Measurements from ENCODE around the gene TTC23. TPM values are rescaled to one million over a fixed set of nuclear protein-coding genes. Genes with fewer than 3 reads are reported as not detected.
A peak's percentile ranks its signal among the peaks of the same experiment; 100 is the strongest.

Gene TTC23
- total and polyA plus RNA-seq, 9 of the 15 experiments (the other 6 are each of a cell fraction or from before 2014, with no cell fraction given) = 0.41 to 4.5 (median 2.5) TPM

DNA sequence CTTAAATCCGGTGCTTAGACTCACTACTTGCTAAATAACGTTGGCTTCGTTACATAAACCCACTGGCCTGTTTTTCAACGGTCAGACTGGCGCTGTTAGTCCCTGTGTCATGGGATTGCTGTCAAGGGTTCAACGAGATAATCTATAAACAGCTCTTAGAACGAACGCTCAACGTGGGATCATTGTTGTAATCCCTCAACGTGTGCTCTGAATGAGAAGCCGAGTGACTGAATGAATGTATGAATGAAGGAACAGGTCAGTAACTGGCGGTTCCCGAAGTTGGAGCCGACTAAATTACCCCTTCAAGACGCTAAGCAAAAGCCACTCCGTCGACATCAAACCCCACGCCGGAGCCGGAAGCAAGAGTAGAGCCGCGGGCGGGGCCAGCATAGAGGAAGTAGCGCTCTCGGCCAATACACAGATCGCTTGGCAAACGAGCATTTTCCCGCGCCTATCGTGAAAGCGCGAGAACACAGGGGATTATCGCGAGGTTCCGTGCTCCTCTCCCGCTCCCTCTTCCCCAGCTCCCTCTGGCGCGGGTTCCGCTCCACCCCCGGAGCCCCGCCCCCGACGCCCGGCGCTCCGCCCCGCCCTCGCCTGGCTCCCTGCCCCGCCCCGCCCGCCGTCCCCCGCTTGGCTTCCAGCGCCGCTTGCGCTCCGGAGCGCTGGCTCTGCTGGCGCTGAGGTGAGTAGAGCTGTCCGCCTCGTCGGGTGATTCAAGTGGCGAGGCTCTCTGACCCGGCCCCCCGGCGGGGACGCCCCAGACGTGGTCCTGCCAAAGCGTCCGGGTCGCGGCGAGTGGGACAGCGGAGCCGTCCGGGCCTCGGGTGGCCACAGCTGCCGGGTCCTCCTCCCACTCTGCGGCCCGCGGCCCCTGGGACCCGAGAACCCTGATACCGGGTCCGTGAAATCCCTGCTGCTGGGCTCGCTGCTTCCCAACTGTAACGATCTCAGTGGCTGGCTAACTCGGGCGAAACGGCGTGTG lies 1.8 kb upstream of the TTC23 start, which contains the start of gene LRRC28 (continued):
- peak; percentile 2; the same call in 1 of the 2 replicates for TF ChIP-seq ZBTB7A (IDR thresholded peaks at IDR 0.05; ENCODE audit: borderline replicate concordance, control insufficient read depth, low read depth, low read length)
- peak; percentile 84 for TF ChIP-seq POLR2G (IDR thresholded peaks at IDR 0.05; ENCODE audit: low read depth, low read length)
- TF ChIP-seq DPF2 (IDR thresholded peaks at IDR 0.05) = no peak; the same call in 1 of the 2 replicates
- TF ChIP-seq GABPA (tag; conservative IDR thresholded peaks at IDR 0.05; ENCODE audit: low read depth) = peak; percentile 94
- TF ChIP-seq, protein P1, sequence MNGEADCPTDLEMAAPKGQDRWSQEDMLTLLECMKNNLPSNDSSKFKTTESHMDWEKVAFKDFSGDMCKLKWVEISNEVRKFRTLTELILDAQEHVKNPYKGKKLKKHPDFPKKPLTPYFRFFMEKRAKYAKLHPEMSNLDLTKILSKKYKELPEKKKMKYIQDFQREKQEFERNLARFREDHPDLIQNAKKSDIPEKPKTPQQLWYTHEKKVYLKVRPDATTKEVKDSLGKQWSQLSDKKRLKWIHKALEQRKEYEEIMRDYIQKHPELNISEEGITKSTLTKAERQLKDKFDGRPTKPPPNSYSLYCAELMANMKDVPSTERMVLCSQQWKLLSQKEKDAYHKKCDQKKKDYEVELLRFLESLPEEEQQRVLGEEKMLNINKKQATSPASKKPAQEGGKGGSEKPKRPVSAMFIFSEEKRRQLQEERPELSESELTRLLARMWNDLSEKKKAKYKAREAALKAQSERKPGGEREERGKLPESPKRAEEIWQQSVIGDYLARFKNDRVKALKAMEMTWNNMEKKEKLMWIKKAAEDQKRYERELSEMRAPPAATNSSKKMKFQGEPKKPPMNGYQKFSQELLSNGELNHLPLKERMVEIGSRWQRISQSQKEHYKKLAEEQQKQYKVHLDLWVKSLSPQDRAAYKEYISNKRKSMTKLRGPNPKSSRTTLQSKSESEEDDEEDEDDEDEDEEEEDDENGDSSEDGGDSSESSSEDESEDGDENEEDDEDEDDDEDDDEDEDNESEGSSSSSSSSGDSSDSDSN (IDR thresholded peaks at IDR 0.05; ENCODE audit: borderline replicate concordance in 1 of 2, low read depth in 2 of 2, low read length in 2 of 2) = peak in 1 of 2 experiments; percentile 51; a peak in 1 of 4 replicates
- TF ChIP-seq HNRNPK (IDR thresholded peaks at IDR 0.05; ENCODE audit: low read depth, low read length, poor library complexity, severe bottlenecking) = no peak
- TF ChIP-seq POLR2A (conservative IDR thresholded peaks at IDR 0.05) = peak; percentile 95
- no peak for TF ChIP-seq CBFA2T2 (conservative IDR thresholded peaks at IDR 0.05)
- peak; percentile 89 for TF ChIP-seq POLR2AphosphoS5 (IDR thresholded peaks at IDR 0.05; ENCODE audit: control insufficient read depth, insufficient read depth, low read depth, low read length)
- TF ChIP-seq TBL1XR1 (IDR thresholded peaks at IDR 0.05; ENCODE audit: low read length in 2 of 2) = peak in 1 of 2 experiments; percentile 70; a peak in 1 of 4 replicates
- TF ChIP-seq PHB (CRISPR knock-in tag; IDR thresholded peaks at IDR 0.05) = 0 out of 2 replicates have a peak, but pooled peaks have one; percentile 22
- TF ChIP-seq ZFX (CRISPR knock-in tag; IDR thresholded peaks at IDR 0.05) = peak; percentile 71
- TF ChIP-seq BRD9 (IDR thresholded peaks at IDR 0.05; ENCODE audit: low read depth, partially characterized antibody) = peak; percentile 39
- TF ChIP-seq, protein P2, sequence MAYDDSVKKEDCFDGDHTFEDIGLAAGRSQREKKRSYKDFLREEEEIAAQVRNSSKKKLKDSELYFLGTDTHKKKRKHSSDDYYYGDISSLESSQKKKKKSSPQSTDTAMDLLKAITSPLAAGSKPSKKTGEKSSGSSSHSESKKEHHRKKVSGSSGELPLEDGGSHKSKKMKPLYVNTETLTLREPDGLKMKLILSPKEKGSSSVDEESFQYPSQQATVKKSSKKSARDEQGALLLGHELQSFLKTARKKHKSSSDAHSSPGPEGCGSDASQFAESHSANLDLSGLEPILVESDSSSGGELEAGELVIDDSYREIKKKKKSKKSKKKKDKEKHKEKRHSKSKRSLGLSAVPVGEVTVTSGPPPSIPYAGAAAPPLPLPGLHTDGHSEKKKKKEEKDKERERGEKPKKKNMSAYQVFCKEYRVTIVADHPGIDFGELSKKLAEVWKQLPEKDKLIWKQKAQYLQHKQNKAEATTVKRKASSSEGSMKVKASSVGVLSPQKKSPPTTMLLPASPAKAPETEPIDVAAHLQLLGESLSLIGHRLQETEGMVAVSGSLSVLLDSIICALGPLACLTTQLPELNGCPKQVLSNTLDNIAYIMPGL (CRISPR knock-in tag; IDR thresholded peaks at IDR 0.05) = no peak
- peak; percentile 89 for TF ChIP-seq RBM25 (IDR thresholded peaks at IDR 0.05; ENCODE audit: low read depth, low read length, severe bottlenecking)
- TF ChIP-seq, protein P3, sequence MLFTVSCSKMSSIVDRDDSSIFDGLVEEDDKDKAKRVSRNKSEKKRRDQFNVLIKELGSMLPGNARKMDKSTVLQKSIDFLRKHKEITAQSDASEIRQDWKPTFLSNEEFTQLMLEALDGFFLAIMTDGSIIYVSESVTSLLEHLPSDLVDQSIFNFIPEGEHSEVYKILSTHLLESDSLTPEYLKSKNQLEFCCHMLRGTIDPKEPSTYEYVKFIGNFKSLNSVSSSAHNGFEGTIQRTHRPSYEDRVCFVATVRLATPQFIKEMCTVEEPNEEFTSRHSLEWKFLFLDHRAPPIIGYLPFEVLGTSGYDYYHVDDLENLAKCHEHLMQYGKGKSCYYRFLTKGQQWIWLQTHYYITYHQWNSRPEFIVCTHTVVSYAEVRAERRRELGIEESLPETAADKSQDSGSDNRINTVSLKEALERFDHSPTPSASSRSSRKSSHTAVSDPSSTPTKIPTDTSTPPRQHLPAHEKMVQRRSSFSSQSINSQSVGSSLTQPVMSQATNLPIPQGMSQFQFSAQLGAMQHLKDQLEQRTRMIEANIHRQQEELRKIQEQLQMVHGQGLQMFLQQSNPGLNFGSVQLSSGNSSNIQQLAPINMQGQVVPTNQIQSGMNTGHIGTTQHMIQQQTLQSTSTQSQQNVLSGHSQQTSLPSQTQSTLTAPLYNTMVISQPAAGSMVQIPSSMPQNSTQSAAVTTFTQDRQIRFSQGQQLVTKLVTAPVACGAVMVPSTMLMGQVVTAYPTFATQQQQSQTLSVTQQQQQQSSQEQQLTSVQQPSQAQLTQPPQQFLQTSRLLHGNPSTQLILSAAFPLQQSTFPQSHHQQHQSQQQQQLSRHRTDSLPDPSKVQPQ (CRISPR knock-in tag; IDR thresholded peaks at IDR 0.05; ENCODE audit: borderline replicate concordance) = no peak
- peak; percentile 70 for TF ChIP-seq SMAD1 (IDR thresholded peaks at IDR 0.05; ENCODE audit: low read depth, low read length, partially characterized antibody)
- peak; percentile 38; the same call in 1 of the 2 replicates for TF ChIP-seq ETV5 (CRISPR knock-in tag; IDR thresholded peaks at IDR 0.05; ENCODE audit: low read depth)
- TF ChIP-seq NFATC3 (IDR thresholded peaks at IDR 0.05) = no peak
- no peak for TF ChIP-seq KDM1A (IDR thresholded peaks at IDR 0.05)
- peak; percentile 63 for TF ChIP-seq ZNF24 (IDR thresholded peaks at IDR 0.05)

All from K562 (cell line).